ENCODE results near the gene SLC50A1.
A peak's percentile ranks its signal among the peaks of the same experiment; 100 is the strongest.
"Not testable (repeated sequence)": the region's sequence is repeated elsewhere in the genome, so short reads cannot be mapped to it uniquely, and the experiment has no call there.

SLC50A1 gene

GRCh38 chr1:155117610-155118009, 18.0 kb upstream of the SLC50A1 start:
- no peak for FAIRE-seq

- not testable (repeated sequence) for FAIRE-seq
Measured at GRCh38 chr1:155118090-155118489, 17.6 kb upstream of the SLC50A1 start.

GRCh38 chr1:155120253-155120652, 15.4 kb upstream of the SLC50A1 start:
- no peak for FAIRE-seq

- FAIRE-seq, result no peak
Measured at GRCh38 chr1:155121249-155121648, 14.4 kb upstream of the SLC50A1 start.

- no peak for FAIRE-seq
Measured at GRCh38 chr1:155122308-155122707, 13.3 kb upstream of the SLC50A1 start.

GRCh38 chr1:155123801-155124200, 11.9 kb upstream of the SLC50A1 start:
- FAIRE-seq, result no peak

GRCh38 chr1:155124503-155125463, 10.9 kb upstream of the SLC50A1 start:
- FAIRE-seq, result no peak

GRCh38 chr1:155125511-155125945, 10.1 kb upstream of the SLC50A1 start:
- no peak for FAIRE-seq

GRCh38 chr1:155125946-155126555, 9.6 kb upstream of the SLC50A1 start:
- no peak for FAIRE-seq

GRCh38 chr1:155126556-155127104, 9.0 kb upstream of the SLC50A1 start:
- FAIRE-seq, result no peak

GRCh38 chr1:155127105-155127966, 8.3 kb upstream of the SLC50A1 start, which contains the start of gene EFNA1:
TSS of gene EFNA1 (plus strand) at chr1:155127876. CDS start at chr1:155127978, 102 bp downstream.
- no peak for FAIRE-seq

GRCh38 chr1:155127967-155128754, 7.5 kb upstream of the SLC50A1 start:
- no peak for FAIRE-seq

GRCh38 chr1:155128755-155129473, 6.7 kb upstream of the SLC50A1 start:
- no peak for FAIRE-seq

- no peak for FAIRE-seq
Measured at GRCh38 chr1:155130272-155131006, 5.2 kb upstream of the SLC50A1 start.

GRCh38 chr1:155131285-155131684, 4.4 kb upstream of the SLC50A1 start:
- no peak for FAIRE-seq

- no peak for FAIRE-seq
Measured at GRCh38 chr1:155131856-155132255, 3.8 kb upstream of the SLC50A1 start.

GRCh38 chr1:155133799-155134281, 1.8 kb upstream of the SLC50A1 start:
- FAIRE-seq, result no peak

- no peak for FAIRE-seq
Measured at GRCh38 chr1:155134322-155134721, 1.3 kb upstream of the SLC50A1 start.

- FAIRE-seq, result peak; percentile 66
Measured at GRCh38 chr1:155134880-155135414, 705 bp upstream of the SLC50A1 start.

- FAIRE-seq, result no peak
Measured at GRCh38 chr1:155136748-155137147, 1.1 kb downstream of the SLC50A1 start.
